DOHH2 (cell line): ENCODE data around the gene HSD17B3.

Experiments used
- EZH2phosphoT487 ChIP-seq: fragments of 200-600 bp; sonication (generic); IDR thresholded peaks from 2 replicates; pipeline ENCODE4 v1.6.1; 2017; ENCODE audit warnings: borderline replicate concordance, mild to moderate bottlenecking, antibody characterized with exemption, low read length, moderate library complexity, mixed read lengths
- TF ChIP-seq, protein P1 (sequence below): fragments of 200-600 bp; sonication (generic); IDR thresholded peaks from one replicate; pipeline ENCODE4 v1.5.1; 2014; ENCODE audit warnings: antibody characterized with exemption, mild to moderate bottlenecking, low read depth, low read length; ENCODE audit not compliant: poor library complexity, severe bottlenecking

DNA sequence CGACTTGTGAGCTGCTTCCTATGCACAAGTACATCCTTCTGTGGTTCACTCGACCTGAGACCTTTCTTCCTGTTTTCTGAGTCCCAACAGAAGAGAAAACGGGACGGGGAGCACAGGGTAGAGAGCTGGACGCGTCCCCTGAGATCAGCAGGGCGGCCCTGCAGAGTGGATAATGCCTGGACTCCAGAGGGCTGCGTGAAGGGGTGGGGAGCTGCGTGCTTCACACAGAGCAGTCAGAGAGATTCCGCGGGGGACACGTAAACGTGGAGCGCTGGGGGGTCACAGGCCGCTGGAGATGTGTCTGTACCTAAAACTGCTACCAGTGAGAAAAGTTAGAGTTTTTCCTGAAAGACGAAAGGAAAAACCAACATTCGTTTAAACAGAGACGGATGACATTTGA lies 46.3 kb downstream of the HSD17B3 start:
- TF ChIP-seq, protein P1, sequence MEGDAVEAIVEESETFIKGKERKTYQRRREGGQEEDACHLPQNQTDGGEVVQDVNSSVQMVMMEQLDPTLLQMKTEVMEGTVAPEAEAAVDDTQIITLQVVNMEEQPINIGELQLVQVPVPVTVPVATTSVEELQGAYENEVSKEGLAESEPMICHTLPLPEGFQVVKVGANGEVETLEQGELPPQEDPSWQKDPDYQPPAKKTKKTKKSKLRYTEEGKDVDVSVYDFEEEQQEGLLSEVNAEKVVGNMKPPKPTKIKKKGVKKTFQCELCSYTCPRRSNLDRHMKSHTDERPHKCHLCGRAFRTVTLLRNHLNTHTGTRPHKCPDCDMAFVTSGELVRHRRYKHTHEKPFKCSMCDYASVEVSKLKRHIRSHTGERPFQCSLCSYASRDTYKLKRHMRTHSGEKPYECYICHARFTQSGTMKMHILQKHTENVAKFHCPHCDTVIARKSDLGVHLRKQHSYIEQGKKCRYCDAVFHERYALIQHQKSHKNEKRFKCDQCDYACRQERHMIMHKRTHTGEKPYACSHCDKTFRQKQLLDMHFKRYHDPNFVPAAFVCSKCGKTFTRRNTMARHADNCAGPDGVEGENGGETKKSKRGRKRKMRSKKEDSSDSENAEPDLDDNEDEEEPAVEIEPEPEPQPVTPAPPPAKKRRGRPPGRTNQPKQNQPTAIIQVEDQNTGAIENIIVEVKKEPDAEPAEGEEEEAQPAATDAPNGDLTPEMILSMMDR = no peak
- no peak for TF ChIP-seq EZH2phosphoT487
